RCC 7860 (cell line): ENCODE results near the gene CHN1.

Experiments used
- DNase-seq: peaks from one replicate; pipeline ENCODE4 v3.0.0-alpha.2; 2015; ENCODE audit warnings: low spot score
- FAIRE-seq: peaks from 2 replicates; lab custom pipeline; 2012; peaks lifted over from hg19 to GRCh38; lab: Jason Lieb, UNC

CHN1 gene

GRCh38 chr2:174929786-174930185, 75.4 kb downstream of the CHN1 start:
- peak; percentile 64 for DNase-seq
- FAIRE-seq = peak; percentile 88

- no peak for DNase-seq
- no peak for FAIRE-seq
These were observed 80.0 kb downstream of the CHN1 start for GRCh38 chr2:174925046-174925784.

DNA sequence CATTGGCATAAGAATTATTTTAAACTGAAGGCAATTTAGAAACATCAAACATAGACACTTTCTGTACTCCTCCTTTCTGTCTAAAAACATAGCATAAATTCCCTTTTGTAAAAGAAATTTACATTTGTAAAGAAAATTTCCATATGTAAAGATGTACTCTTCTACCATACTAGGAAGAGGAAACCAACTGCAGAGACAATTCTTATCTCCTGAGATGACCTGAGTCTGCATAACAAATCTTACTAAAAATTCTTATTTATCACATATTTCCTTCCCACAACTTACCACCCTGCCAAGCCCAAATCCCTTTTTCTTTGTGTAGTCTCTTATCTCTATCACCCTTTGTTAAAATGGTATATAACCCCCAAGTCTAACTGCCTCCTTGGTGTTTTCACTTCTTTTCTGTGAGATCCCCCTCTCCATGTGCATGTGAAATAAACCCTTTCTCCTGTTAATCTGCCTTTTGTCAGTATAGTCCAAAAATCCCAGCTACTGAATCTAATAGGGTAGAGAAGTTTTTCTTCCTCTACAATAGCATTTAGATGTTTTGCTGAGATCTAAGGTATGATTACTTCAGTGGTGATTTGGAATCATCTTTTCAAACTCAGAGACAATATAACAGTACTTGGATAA, 81.0 kb downstream of the CHN1 start:
- DNase-seq (no peak), FAIRE-seq (no peak)

DNA sequence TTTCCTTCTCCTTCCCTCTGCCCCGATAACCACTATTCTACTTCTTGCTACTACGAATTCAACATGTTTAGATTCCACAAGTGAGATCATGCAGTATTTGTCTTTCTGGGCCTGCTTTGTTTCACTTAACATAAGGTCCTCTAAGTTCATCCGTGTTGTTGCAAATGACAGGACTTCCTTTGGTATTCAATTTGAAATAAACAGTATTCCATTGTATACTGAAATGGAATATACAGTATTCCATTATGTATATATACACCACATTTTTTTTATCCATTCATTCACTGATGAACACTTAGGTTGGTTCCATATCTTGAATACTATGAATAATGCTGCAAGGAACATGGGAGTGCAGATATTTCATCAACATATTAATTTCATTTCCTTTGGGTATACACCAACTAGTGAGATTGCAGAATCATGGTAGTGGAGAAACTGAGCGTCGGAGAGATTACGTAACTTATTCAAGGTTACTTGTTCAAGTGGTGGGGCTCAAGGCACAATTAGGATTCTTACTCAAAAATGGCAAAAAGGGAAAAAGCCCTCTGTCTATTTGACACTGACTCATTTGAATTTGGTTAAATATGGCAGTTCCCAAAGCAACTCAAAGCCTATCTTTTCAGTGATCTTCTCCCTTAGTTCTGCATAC, 85.1 kb downstream of the CHN1 start:
- DNase-seq (no peak), FAIRE-seq (no peak)

- DNase-seq = no peak
- peak; percentile 85 for FAIRE-seq
These were observed 86.2 kb downstream of the CHN1 start for GRCh38 chr2:174918886-174919526.

DNA sequence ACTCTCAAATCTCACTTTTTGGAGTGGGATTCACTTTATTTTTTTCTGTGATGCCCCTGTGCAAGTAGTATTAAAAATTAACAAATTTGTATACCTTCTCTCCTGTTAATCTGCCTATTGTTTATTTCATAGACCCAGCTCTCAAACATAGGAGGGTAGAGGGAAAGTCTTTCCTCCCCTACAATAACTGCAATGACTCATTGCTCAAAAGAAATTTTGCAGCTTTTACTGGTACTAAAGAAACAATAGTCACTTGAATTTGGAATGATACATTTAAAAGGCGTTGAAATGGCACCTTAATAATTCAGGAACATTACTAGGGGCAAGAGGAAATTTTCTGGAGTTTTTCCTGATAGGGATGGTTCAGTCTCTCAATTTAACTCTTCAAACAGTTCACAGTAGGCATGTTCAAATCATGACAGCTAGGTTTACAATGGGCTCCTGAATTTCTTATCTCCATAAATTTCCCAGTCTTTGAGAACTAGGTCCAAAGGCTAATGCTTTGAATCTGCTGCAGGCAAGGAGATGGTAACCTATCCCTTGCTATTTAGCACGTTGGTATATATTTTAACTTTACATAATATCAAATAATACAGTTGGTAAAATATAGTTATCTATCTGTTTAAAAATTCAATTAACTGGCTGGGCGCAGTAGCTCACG, 88.8 kb downstream of the CHN1 start:
- FAIRE-seq (no peak), DNase-seq (no peak)

DNA sequence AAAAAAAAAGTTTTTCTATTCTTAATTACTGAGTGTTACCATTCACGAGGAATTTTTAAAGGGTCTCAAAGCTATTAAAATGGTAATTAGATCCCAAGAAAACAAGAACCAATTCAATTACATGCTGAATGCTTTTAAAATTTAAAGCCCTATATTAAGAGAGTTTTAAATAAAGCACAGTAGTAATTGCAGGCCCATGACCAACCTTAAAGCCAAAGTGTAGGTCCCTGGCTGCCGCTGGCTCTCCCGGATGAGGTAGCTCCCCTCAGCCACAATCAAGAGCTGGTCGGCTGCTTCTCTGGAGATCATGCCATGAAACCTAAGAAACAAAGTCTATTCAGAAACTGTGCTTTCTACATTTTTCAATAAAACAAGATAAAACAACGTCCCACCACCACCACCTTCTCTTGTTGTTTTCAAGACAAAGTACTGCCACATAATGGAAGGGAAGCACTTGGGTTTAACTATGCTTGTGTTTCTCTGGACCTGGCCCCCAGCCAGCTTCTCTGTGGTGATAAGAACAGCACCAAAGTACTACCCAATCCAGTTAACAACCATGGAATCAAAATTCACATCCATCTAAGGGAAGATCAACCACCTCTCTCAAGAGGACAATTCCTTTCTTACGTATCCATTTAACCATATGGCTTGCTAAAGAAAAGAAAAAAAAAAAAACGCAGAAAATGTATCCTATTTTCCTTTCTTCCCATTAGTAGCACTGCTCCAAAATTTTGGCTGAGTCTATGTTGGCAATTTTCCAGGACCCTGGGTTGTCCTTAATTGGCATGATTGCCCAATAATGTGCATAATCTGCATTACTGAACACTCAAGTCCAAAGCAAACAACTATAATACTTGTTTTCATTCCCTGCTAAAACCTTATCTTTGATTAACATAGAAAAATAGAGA, 90.1 kb downstream of the CHN1 start:
- DNase-seq = no peak

DNA sequence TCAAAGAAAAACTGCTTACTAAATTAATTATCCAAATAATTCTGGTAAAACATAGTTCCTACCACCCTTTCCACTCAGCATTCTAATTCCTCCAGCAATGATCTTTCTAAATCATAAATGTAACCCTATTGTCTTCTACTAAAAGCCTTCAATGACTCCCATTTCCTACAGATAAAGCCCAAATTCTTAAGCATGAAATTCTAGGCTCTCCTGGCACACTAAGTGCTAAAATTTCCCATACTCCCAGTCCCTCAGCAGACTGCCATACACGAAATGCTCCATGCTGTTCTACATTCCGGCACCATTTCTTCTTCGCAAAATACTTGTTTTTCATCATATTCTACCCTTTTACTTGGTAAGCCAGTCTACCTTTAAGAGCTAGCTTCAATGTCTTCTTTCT, 96.9 kb downstream of the CHN1 start:
- DNase-seq (no peak), FAIRE-seq (no peak)

More for the DNA sequence above, 90.1 kb downstream of the CHN1 start:
- FAIRE-seq = no peak

DNA sequence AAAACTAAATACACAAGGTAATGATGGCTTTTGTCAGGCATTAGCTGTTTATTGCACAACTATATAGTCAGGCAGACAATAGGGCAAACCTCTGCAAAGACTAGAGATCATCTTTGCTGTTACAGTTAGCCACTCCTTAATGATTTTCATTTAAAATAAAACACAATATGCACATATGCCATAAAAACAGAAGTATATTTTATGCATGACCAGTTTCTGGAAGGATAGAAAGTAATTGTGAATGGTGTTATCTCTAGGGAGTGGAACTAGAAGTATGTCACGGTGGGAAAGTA, 102.0 kb downstream of the CHN1 start:
- DNase-seq (no peak), FAIRE-seq (no peak)

- no peak for FAIRE-seq
- DNase-seq = no peak
These were observed 102.5 kb downstream of the CHN1 start for GRCh38 chr2:174902506-174903263.

- DNase-seq = no peak
- no peak for FAIRE-seq
These were observed 104.1 kb downstream of the CHN1 start for GRCh38 chr2:174901075-174901474.

GRCh38 chr2:174897286-174897685, 107.9 kb downstream of the CHN1 start:
- FAIRE-seq = no peak
- DNase-seq = no peak

DNA sequence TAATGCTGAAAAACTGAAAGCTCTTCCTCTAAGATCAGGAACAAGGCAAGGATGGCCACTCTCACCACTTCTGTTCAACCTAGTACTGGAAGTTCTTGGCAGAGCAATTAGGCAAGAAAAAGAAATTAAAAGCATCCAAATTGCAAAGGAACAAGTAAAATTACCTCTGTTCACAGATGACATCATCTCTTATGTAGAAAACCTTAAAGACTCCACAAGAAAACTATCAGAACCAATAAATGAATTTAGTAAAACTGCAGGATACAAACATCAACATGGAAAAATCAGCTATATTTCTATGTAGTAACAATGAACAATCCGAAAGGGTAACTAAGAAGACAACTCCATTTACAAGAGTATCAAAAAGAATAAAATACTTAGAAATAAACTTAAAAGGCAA, 112.2 kb downstream of the CHN1 start:
- DNase-seq (no peak), FAIRE-seq (no peak)

- no peak for DNase-seq
- FAIRE-seq = no peak
These were observed 112.6 kb downstream of the CHN1 start for GRCh38 chr2:174892546-174892945.

- FAIRE-seq = no peak
- DNase-seq = no peak
These were observed 116.4 kb downstream of the CHN1 start for GRCh38 chr2:174888646-174889271.

GRCh38 chr2:174888146-174888545, 117.0 kb downstream of the CHN1 start:
- no peak for DNase-seq
- no peak for FAIRE-seq

DNA sequence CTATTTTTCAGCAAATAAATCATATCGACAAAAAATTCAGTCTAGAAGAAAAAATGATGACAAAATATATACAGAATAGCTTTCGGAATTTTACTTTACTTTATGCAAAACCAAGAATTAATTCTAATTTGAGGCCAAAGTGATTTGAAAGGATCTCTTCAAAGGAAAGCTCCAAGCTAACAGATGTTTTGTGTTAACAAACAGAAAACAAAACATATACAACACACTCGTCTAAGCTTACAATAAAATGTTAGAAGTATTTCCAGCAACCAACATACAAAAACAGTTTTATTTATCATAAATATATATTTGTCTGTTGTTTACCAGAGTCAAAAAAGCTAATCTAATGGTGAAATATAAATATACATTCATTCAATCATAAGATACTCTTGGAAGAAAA, 122.8 kb downstream of the CHN1 start:
- no peak for DNase-seq
- no peak for FAIRE-seq

DNA sequence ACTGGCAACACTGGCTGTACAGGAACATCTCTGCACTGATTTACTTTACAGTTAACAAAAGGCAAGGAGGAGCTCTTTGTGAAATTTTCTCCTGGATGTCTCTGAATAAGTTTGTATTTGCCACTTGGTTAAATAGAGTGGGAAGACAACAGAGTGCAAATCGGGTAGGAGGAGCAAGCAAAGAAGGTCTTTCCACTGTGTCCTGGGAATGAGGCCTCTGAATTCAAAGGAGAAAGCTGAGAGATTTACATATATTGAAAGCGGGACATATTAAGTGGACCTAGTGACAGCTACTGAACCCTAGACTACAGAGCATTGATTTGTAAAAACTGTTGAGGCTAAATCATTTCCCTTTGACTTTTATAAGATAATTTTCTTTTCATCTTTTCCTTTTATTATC, 123.5 kb downstream of the CHN1 start:
- DNase-seq (no peak), FAIRE-seq (no peak)

GRCh38 chr2:174878537-174879147, 126.5 kb downstream of the CHN1 start:
- no peak for DNase-seq
- FAIRE-seq = no peak
